Measurements from ENCODE around the gene EIF4B.

Gene EIF4B

DNA sequence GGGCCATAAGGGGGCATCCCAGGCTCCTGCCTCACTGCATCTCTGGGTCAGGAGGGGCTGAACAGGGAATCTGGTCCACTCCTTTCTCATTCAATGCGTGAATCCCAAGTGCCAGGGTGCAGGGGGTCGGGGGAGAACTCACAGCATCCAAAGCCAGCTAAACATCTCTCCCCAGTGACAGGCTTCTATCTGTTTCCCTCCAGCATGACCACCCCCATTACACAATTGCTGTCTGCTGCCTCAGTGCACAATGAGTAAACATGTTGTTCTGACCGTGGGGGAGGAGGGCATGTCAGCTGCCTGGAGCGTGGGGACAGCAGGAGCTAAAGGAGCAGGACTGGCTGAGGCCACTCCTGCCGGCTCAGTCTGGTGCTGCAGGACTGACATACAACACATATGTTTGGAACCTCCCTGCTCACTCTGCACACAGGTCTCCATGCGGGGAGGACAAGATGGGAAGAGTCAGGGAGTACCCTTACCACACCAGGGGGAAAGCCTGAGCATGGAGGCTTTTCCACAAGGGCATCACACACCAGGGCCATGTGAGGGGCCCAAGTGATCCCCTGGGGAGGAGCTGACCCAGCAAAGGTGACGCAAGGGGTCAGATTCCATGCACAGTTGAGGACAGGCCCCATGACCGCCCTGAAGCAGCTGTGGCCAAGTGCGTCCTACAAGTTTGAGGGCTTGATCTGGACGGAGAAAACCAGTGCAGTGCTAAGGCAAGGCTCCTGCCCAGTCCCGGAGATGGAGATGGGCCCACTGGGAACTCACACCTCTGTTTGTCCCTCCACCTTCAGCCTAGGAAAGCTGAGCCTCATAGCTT, 45.0 kb downstream of the EIF4B start:
- TF ChIP-seq CTCF (IDR thresholded peaks at IDR 0.05): no peak
- H3K4me3 ChIP-seq: peak overlapping the region; percentile 85
- peak overlapping the region; percentile 95 to 97 for H3K27ac ChIP-seq
- peak; percentile 91 for DNase-seq (ENCODE audit: low spot score)

DNA sequence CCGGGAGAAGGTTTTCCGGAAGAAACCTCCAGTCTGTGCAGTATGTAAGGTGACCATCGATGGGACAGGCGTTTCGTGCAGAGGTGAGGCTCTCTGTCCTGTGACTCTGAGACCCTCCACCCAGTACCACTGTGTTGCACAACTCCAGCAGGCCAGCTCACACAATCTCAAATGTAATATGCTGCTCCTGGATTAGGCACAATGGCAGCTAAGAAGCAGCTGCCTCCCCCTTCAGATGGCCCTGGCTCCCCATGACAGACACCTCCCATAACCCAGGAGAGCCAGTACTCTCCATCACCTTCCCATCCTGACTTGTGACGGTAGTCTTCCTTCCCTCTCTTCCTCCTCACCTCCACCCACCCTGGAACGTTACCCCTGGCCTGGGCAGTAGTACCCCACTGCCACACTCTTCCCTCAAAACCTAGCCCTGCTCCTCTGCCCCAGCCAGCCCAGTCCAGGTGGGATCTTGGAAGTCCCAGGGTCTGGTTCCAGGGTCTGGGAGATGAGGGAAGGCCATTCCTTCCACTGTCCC, 45.7 kb downstream of the EIF4B start:
- DNase-seq (ENCODE audit: low spot score): no peak
- Histone ChIP-seq H3K27ac (peak overlapping the region; percentile 95 to 97), H3K4me3 (peak overlapping the region; percentile 85)
- TF ChIP-seq CTCF (IDR thresholded peaks at IDR 0.05): no peak

DNA sequence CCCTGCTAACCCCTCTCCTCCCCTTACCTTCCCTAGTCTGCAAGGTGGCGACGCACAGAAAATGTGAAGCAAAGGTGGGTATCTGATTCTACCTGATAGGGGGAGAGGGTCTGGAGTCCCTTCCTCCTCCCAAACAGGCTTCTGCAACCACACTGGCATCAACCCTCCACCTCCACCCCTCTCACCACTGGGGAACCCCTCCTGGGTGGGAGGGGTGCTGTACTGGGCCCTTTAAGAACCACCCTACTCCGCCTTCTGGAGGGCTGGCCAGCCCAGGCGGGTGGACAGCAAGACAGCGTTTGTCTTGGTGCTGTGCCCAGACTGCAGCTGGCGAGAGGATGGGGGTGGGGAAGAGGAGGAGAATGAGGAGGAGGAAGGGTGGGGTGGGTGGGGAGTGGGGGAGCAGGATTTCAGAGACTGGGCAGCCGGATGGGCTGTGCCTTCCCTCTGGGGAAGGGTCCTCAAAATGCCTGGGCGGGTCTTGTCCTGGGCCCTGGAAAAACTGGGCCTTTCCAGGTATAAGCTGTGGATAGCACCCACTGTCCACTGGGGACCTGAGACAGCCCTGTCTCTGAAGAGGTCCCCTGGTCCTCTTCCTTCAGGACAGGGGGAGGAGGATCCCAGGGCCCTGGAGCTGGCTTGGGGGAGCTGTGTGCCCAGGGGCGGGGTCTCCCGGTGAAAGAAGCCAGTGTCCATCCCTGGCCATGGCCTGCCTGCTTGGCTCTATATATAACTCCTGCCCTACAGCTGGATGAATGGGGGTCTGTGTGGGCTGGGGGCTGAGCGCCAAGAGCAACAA, 46.4 kb downstream of the EIF4B start:
- peak overlapping the region; percentile 95 to 97 for H3K27ac ChIP-seq
- no peak for TF ChIP-seq CTCF (IDR thresholded peaks at IDR 0.05)
- H3K4me3 ChIP-seq: peak overlapping the region; percentile 85
- DNase-seq (ENCODE audit: low spot score): peak; percentile 94

GRCh38 chr12:53053218-53054111, 47.2 kb downstream of the EIF4B start:
- H3K4me3 ChIP-seq: peak overlapping the region; percentile 85
- peak overlapping the region; percentile 95 to 97 for H3K27ac ChIP-seq
- peak; percentile 84 for DNase-seq (ENCODE audit: low spot score)
- TF ChIP-seq CTCF (IDR thresholded peaks at IDR 0.05): peak; percentile 41

DNA sequence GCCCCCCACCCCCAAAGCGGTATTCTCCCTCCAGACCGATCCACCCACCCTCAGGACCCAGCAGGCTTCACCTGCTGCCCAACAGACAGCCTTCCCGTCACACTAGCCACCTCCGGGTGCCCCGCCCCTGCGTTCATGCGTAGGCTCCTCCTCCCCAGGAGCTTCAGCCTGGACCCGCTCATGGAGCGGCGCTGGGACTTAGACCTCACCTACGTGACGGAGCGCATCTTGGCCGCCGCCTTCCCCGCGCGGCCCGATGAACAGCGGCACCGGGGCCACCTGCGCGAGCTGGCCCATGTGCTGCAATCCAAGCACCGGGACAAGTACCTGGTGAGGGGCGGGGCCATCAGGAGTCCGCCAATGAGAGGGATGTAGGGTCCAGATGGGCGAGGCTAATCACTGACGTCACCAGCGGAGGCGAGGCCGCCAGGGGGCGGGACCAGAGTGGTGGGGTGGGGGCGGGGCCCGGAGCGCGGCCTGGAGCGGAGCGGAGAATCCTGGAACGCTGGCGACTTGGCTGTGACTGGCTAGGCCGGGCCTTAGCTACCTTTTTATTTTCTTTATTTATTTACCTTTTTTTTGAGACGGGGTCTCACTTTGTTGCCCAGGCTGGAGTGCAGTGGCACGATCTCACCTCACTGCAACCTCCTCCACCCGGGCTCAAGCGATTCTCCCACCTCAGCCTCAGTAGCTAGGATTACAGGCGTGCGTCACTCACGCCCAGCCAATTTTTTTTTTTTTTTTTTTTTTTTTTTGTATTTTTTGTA, 48.0 kb downstream of the EIF4B start:
- peak overlapping the region; percentile 85 for H3K4me3 ChIP-seq
- H3K27ac ChIP-seq: peak overlapping the region; percentile 95 to 97
- peak; percentile 97 for DNase-seq (ENCODE audit: low spot score)
- TF ChIP-seq CTCF (IDR thresholded peaks at IDR 0.05): no peak
